A549 (cell line): Measurements from ENCODE around the gene ZNF827. TPM values are rescaled to one million over a fixed set of nuclear protein-coding genes. Genes with fewer than 3 reads are reported as not detected.

ENCODE experiments used
- ATAC-seq, 2 experiments: fragments of 200-7000 bp in 1 of 2; fragments of >200 bp in 1 of 2; cut with Nextera tagmentation in 1 of 2; cut with Tn5 transposase in 1 of 2; 3 replicates each; pipeline versions ENCODE4 v1.8.0 to v1.9.1; 2018 to 2020; ENCODE audit warnings: mild to moderate bottlenecking in 1 of 2, moderate library complexity in 1 of 2
- CTCF ChIA-PET: fragments of 300-600 bp; sonication (Branson Sonifier 250); formaldehyde crosslinking; extraction: SDS; loops from one replicate; lab custom pipeline; 2021; ENCODE audit warnings: antibody characterized with exemption, inconsistent platforms; lab: Yijun Ruan, JAX
- POLR2A ChIA-PET: fragments of 350-600 bp; formaldehyde crosslinking; extraction: SDS; loops from one replicate; lab custom pipeline; 2021; ENCODE audit warnings: antibody characterized with exemption, inconsistent platforms; lab: Yijun Ruan, JAX
- DNase-seq, 2 experiments: peaks; one replicate each; pipeline versions ENCODE4 v3.0.0 to v3.0.0-alpha.2; 2011 to 2016; ENCODE audit warnings: low read depth in 1 of 2, low spot score in 1 of 2
- FAIRE-seq: peaks from 2 replicates; lab custom pipeline; 2011; peaks lifted over from hg19 to GRCh38; lab: Jason Lieb, UNC
- H3K27ac ChIP-seq, 2 experiments: fragments of >200 bp; sonication (Bioruptor Twin); formaldehyde crosslinking; 3 replicates each; pipeline ENCODE4 v1.5.1; 2016 to 2017
- H3K4me1 ChIP-seq: fragments of >200 bp; sonication (Bioruptor Twin); formaldehyde crosslinking; 3 replicates; pipeline ENCODE4 v1.6.1; 2016
- H3K4me2 ChIP-seq: fragments of >200 bp; sonication (Bioruptor Twin); formaldehyde crosslinking; 3 replicates; pipeline ENCODE4 v1.6.1; 2016
- H3K4me3 ChIP-seq: fragments of >200 bp; sonication (Bioruptor Twin); formaldehyde crosslinking; 3 replicates; pipeline ENCODE4 v1.5.1; 2016
- H3K9me3 ChIP-seq: fragments of >200 bp; sonication (Bioruptor Twin); formaldehyde crosslinking; 3 replicates; pipeline ENCODE4 v1.6.1; 2016
- ATOH8 ChIP-seq: fragments of 250-450 bp; sonication (Bioruptor Pico); IDR thresholded peaks from 2 replicates; pipeline ENCODE4 v1.5.0; 2020; ENCODE audit warnings: low read depth, mild to moderate bottlenecking, moderate library complexity
- BHLHE40 ChIP-seq: IDR thresholded peaks from 2 replicates; pipeline ENCODE4 v1.6.1; 2012; ENCODE audit warnings: low read depth, low read length, inconsistent platforms
- CBX2 ChIP-seq: fragments of 200-600 bp; sonication (generic); IDR thresholded peaks from 2 replicates; pipeline ENCODE4 v1.6.1; 2016; ENCODE audit warnings: low read depth, mild to moderate bottlenecking, borderline replicate concordance
- CTCF ChIP-seq: fragments of >200 bp; sonication (Bioruptor Twin); formaldehyde crosslinking; IDR thresholded peaks from 3 replicates; pipeline ENCODE4 v1.5.1; 2016
- EHF ChIP-seq: fragments of 250-450 bp; sonication (Bioruptor Pico); IDR thresholded peaks from 2 replicates; pipeline ENCODE4 v1.5.0; 2020; ENCODE audit warnings: mild to moderate bottlenecking
- FOSB ChIP-seq: fragments of 250-450 bp; sonication (Bioruptor Pico); IDR thresholded peaks from 2 replicates; pipeline ENCODE4 v1.5.0; 2020; ENCODE audit warnings: mild to moderate bottlenecking, moderate library complexity
- FOSL2 ChIP-seq, 2 experiments: fragments of 450-650 bp in 1 of 2; fragments of >200 bp in 1 of 2; sonication (Bioruptor Twin) in 1 of 2; formaldehyde crosslinking; IDR thresholded peaks; 2 replicates each; pipeline versions ENCODE4 v1.5.0 to v1.6.1; 2016 to 2020; ENCODE audit warnings: mild to moderate bottlenecking in 1 of 2, moderate library complexity in 1 of 2
- HDAC2 ChIP-seq: fragments of 200-600 bp; sonication (generic); IDR thresholded peaks from 2 replicates; pipeline ENCODE4 v1.6.1; 2016
- HES2 ChIP-seq: fragments of >200 bp; sonication (Bioruptor Twin); formaldehyde crosslinking; IDR thresholded peaks from 2 replicates; pipeline ENCODE4 v1.6.1; 2016
- HEYL ChIP-seq: fragments of 250-450 bp; sonication (Bioruptor Pico); IDR thresholded peaks from 2 replicates; pipeline ENCODE4 v1.8.0; 2021; ENCODE audit warnings: mild to moderate bottlenecking, moderate library complexity
- HMGXB4 ChIP-seq: fragments of 250-450 bp; sonication (Bioruptor Pico); IDR thresholded peaks from 2 replicates; pipeline ENCODE4 v1.5.0; 2021; ENCODE audit warnings: mild to moderate bottlenecking, moderate library complexity, borderline replicate concordance
- HOXA7 ChIP-seq: fragments of 250-450 bp; sonication (Bioruptor Pico); IDR thresholded peaks from 2 replicates; pipeline ENCODE4 v1.5.0; 2020; ENCODE audit warnings: mild to moderate bottlenecking, moderate library complexity
- HOXB13 ChIP-seq: fragments of 250-450 bp; sonication (Bioruptor Pico); IDR thresholded peaks from 2 replicates; pipeline ENCODE4 v1.5.0; 2020; ENCODE audit warnings: low read depth, mild to moderate bottlenecking, moderate library complexity
- JUNB ChIP-seq: fragments of >200 bp; sonication (Bioruptor Twin); formaldehyde crosslinking; IDR thresholded peaks from 2 replicates; pipeline ENCODE4 v1.6.1; 2016
- MAX ChIP-seq: IDR thresholded peaks from 2 replicates; pipeline ENCODE4 v1.6.1; 2012
- POLR2A ChIP-seq: IDR thresholded peaks from 2 replicates; pipeline ENCODE4 v1.6.1; 2012; ENCODE audit warnings: mild to moderate bottlenecking, low read length
- RAD21 ChIP-seq, 2 experiments: fragments of >200 bp in 1 of 2; sonication (Bioruptor Twin) in 1 of 2; formaldehyde crosslinking in 1 of 2; IDR thresholded peaks in 1 of 2; conservative IDR thresholded peaks in 1 of 2; 2 replicates in 1 of 2; 3 replicates in 1 of 2; pipeline ENCODE4 v1.6.1; 2012 to 2018; ENCODE audit warnings: inconsistent platforms in 1 of 2
- RARB ChIP-seq: fragments of 250-450 bp; sonication (Bioruptor Pico); IDR thresholded peaks from 2 replicates; pipeline ENCODE4 v1.8.0; 2021; ENCODE audit warnings: mild to moderate bottlenecking, moderate library complexity
- RCOR1 ChIP-seq: fragments of 150-350 bp; IDR thresholded peaks from 2 replicates; pipeline ENCODE4 v1.6.1; 2014; ENCODE audit warnings: antibody characterized with exemption, low read length, low read depth
- SREBF2 ChIP-seq: fragments of 450-650 bp; IDR thresholded peaks from 2 replicates; pipeline ENCODE4 v1.6.1; 2014; ENCODE audit warnings: mild to moderate bottlenecking, moderate library complexity
- TFCP2L1 ChIP-seq: fragments of 250-450 bp; sonication (Bioruptor Pico); IDR thresholded peaks from 2 replicates; pipeline ENCODE4 v1.5.0; 2021; ENCODE audit warnings: mild to moderate bottlenecking
- ZNF302 ChIP-seq: fragments of 250-450 bp; sonication (Bioruptor Pico); IDR thresholded peaks from 2 replicates; pipeline ENCODE4 v1.9.0; 2021; ENCODE audit warnings: inconsistent platforms, mild to moderate bottlenecking, moderate library complexity
- WGBS: methylation state at CpG from one replicate; pipeline ENCODE4 v1.1.6; 2017; ENCODE audit errors: missing lambda C conversion rate; 5-methylcytosine and 5-hydroxymethylcytosine counted together
- polyA plus RNA-seq, 4 experiments: library from polyadenylated mRNA; depleted of rRNA in 3 of 4; stranded (reverse); fragments of >200 nt; fragmentation: RNase III in 1 of 4; extraction: RNeasy Plus Mini Kit Qiagen cat#74134 plus additional on column Dnase treatment in 1 of 4; gene quantifications; 2 replicates in 3 of 4; 3 replicates in 1 of 4; pipeline ENCODE4 v1.2.3, GENCODE V29; 2011 to 2017

ZNF827 gene
- polyA plus RNA-seq, 2 of the 4 experiments (the other 2 are of a cell fraction): 3.8 to 4.2 TPM

GRCh38 chr4:145865274-145865941 lies 73.2 kb downstream of the ZNF827 start:
- WGBS: 95% methylated on average over 5 of the region's 5 CpGs
- FAIRE-seq (no peak), ATAC-seq (no peak), DNase-seq (no peak)
- CTCF ChIA-PET: no interaction called here
- POLR2A ChIA-PET: no interaction called here
- Histone ChIP-seq H3K4me1 (no peaks in the 10 kb centered on the region), H3K4me2 (no peak overlapping the region), H3K4me3 (no peak overlapping the region), H3K9me3 (no peaks in the 10 kb centered on the region), H3K27ac (no peak overlapping the region)
- no peak for TF ChIP-seq POLR2A
- TF ChIP-seq JUNB: no peak

GRCh38 chr4:145863191-145863590 lies 75.4 kb downstream of the ZNF827 start:
- Histone ChIP-seq H3K4me2 (no peak overlapping the region), H3K27ac (no peak overlapping the region), H3K4me3 (no peak overlapping the region), H3K4me1 (no peaks in the 10 kb centered on the region), H3K9me3 (no peaks in the 10 kb centered on the region)
- no peak for FAIRE-seq
- no peak for ATAC-seq
- DNase-seq: no peak
- CTCF ChIA-PET: no interaction called here
- POLR2A ChIA-PET: no interaction called here
- TF ChIP-seq HMGXB4: no peak
- no peak for TF ChIP-seq FOSL2 (IDR thresholded peaks at IDR 0.05)
- no peak for TF ChIP-seq FOSL2 (CRISPR knock-in tag; IDR thresholded peaks at IDR 0.05)
- TF ChIP-seq EHF (CRISPR knock-in tag): no peak
- TF ChIP-seq ATOH8 (CRISPR knock-in tag): no peak
- WGBS: 78% methylated on average over 2 of the region's 2 CpGs

- no peak for TF ChIP-seq CTCF
- TF ChIP-seq, all 56 proteins: peak for 0
- 90% methylated on average over 16 of the region's 16 CpGs for WGBS
- no peak overlapping the region for H3K4me2 ChIP-seq
- no peak for FAIRE-seq
- POLR2A ChIA-PET: interaction anchor here (0.6 kb wide), 1 partner anchor 680 kb away, joined by 5 read pairs; no protein-coding TSS in a partner anchor
- CTCF ChIA-PET: no interaction called here
- H3K27ac ChIP-seq: no peak overlapping the region
- H3K4me3 ChIP-seq: no peak overlapping the region
- no peaks in the 10 kb centered on the region for H3K9me3 ChIP-seq
- DNase-seq: no peak
- ATAC-seq: no peak
- no peaks in the 10 kb centered on the region for H3K4me1 ChIP-seq
These were observed 77.0 kb downstream of the ZNF827 start for GRCh38 chr4:145861336-145862318.

- ATAC-seq: no peak
These were observed 77.7 kb downstream of the ZNF827 start for GRCh38 chr4:145860897-145861296.

More at GRCh38 chr4:145860897-145861296, 77.7 kb downstream of the ZNF827 start:
- Histone ChIP-seq H3K4me3 (no peak overlapping the region), H3K4me2 (no peak overlapping the region), H3K27ac (no peak overlapping the region), H3K9me3 (no peaks in the 10 kb centered on the region), H3K4me1 (no peaks in the 10 kb centered on the region)
- FAIRE-seq (no peak), DNase-seq (no peak)
- WGBS: 95% methylated on average over 5 of the region's 5 CpGs
- ChIA-PET POLR2A (no interaction called here), CTCF (no interaction called here)
- TF ChIP-seq MAX (no peak), FOSB (no peak), ZNF302 (CRISPR knock-in tag) (no peak), FOSL2 (IDR thresholded peaks at IDR 0.05) (no peak), FOSL2 (CRISPR knock-in tag; IDR thresholded peaks at IDR 0.05) (no peak), HOXA7 (CRISPR knock-in tag) (no peak), CBX2 (no peak), TFCP2L1 (no peak), HDAC2 (no peak), RARB (CRISPR knock-in tag) (no peak), BHLHE40 (no peak), RAD21 (conservative IDR thresholded peaks at IDR 0.05 in 1 of 2, IDR thresholded peaks at IDR 0.05 in 1 of 2) (no peak), HES2 (no peak), SREBF2 (no peak), RCOR1 (no peak), HOXB13 (CRISPR knock-in tag) (no peak), ATOH8 (CRISPR knock-in tag) (no peak), JUNB (no peak), HEYL (CRISPR knock-in tag) (no peak)
